Measurements from ENCODE around the gene AHDC1.

Gene AHDC1

DNA sequence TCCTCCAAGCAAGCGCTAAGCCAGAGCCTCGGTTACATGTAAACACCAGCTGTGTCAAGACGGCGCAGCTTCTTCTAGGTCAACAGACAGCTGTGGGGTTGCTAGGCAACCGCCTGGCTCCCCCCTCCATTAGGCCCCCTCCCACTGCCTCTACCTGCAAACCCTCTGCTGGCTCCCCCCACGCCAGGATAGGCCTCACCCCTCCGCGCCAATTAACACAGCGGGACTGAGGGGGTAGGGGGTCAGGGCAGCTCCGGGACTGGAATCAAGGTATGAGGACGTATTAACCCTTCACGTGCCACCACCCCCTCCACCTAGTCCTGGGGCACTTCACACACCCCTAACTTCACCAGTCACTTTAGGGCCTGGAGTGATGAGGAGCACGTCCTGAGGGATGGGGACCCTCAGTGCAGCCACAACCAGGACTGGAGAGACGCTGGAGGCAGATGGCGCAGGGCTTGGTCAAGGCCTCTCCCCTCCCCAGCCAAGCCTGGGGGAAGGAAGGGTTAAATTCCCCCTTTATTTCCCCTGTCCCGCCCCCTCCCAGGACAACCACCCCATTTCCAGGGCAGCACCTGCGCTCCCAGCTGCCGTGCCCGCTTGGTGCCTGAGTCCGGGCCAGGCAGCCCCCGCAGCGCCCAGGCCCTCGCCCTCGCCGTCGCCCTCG is 76.6 kb downstream of the AHDC1 start:
- no peak for DNase-seq

DNA sequence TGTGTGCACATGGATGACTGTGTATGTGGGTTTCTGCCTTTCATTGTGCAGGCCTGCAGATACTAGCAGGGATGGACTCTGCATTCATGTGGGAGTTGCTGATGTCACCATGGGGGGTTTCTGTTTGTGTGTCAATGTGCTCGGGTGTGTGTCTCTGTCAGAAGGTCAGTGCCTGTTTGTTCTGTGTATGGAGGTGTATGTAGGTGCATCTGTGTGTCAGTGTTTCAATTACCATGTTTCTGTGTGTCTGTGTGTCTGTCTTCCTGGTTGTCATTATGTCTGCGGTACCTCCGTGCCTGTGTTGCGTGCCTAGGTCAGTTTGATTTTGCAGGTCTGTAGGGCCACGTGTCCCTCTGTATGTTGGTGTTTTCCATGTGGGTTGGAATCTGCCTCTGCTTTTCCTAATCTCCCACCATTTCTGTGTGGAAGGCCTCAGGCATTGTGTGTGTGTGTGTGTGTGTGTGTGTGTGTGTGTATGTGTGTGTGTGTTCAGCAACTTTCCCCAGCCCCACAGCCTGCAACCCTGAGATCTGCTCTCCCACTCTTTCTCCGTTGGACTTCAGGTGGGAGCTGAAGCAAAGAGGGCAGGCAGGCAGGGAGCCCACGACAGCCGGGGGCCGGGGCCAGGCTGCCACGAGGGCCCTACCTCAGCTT is 77.2 kb downstream of the AHDC1 start:
- no peak for DNase-seq

DNA sequence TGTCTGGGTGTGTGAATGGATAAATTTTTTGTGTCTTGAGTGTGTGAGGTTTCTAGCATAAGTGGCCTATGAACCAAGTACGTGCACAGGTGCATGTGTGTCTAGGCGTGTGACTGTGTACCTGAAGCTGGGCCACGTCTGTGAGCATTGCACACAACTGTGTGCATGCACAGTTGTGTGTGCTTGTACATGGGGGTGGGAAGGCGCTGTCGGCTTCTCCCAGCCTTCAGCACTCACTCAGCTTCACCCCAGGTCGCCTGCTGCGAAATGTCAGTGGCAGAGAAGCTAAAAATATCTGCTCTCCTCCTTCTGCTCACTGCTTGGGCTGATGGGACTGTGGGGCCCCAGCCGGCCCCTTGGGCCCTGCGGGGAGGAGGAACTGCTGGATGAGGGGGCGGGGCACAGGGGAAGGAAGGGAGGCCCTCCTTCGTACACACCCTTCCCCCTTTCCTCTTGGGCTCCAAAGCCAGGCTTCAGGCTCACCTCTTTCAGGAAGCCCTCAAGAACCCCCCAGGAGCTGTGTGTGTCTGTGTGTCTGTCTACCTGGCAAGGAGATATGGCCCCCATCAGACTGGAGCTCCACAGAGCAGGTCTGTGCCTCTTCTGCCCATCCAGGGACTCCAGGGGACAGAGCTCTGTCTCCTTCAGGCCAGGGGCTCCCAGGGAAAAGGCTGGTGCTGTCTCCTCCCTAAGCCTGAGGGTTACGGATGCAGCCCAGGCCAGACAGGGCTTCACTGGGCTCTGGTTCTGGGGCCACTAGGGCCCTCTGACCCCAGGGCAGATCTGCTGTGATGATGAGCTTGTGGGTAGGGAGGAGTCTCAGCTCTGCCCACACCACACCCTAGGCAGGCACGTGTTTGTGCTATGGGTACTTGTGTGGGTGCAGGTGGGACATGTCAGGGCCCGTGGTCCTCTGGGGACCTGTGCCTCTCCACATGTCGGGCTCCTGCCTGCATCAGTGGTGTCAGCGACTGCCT is 78.4 kb downstream of the AHDC1 start:
- DNase-seq = no peak

DNA sequence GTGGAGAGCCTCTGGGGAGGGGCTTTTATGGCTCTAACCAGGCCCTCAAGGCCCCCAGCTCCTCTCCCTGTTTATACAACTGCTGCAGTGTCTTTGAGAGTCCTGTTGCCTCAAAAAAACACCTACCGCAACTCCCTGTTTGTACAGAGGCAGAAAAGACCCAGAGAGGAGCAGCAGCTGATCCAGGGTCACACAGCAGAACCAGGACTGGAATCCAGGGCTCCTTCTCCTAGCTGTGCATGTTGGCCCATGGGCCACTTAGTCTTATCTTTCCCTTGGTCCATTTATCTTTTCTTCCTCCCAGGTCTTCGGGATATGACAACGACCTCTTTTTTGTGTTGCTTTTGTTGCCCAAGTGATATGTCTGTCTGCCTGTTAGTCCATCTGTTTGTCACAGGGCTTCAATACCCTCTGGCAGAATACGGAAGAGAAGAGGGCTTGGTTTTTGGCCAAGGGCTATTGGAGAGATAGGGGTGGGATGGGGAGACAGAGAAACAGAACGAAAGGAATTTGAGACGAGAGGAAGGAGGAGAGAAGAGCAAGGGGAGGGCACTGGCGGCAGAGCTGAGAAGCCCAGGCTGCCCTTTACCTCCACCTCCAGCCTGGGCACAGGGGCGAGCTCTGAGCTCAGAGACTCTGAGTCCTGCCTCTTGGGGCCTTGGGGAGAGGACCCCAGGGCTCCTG is 80.5 kb downstream of the AHDC1 start:
- no peak for DNase-seq

DNA sequence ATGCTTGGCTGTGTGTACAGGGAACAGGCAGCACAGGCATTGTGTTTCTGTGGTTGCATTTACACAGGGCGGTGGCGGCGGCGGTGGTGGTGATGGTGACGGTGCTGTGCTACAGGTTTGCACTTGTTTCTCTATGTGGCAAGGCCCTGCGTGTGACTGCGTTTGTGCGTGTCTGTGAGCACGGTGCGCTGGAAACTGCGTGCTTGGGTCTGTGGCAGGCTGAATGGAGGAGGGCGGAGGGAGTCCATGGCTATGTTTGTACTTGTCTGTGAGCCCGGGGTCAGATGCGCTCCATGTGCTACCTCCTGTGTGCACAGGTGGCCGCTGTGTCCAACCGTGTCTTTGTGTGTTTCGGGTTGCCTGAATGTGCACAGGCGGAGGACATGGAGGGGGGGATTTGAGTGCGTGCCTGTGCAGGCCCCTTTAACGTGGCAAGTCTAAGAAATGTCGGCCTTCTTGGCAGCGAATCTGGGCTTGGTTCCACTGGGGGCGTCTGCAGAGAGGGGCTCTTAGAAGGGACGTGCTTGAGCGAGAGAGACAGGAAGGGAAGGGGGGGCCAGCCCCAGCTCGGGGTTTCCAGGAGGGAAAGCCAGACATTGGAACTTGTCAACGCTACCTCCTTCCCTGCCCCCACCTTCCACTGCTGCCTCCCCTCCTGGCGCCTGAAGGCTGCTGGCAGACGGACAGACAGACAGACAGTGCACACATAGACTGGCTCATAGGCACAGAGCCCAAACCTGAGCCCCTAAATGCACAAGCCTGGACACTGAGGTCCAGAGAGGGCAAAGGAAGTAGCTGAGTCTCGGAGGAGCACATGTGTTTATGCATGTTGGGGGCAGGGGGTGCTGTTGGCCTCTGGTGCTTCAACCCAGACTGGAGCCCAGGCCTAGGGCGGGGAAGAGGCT is 81.3 kb downstream of the AHDC1 start:
- DNase-seq = peak; percentile 8

DNA sequence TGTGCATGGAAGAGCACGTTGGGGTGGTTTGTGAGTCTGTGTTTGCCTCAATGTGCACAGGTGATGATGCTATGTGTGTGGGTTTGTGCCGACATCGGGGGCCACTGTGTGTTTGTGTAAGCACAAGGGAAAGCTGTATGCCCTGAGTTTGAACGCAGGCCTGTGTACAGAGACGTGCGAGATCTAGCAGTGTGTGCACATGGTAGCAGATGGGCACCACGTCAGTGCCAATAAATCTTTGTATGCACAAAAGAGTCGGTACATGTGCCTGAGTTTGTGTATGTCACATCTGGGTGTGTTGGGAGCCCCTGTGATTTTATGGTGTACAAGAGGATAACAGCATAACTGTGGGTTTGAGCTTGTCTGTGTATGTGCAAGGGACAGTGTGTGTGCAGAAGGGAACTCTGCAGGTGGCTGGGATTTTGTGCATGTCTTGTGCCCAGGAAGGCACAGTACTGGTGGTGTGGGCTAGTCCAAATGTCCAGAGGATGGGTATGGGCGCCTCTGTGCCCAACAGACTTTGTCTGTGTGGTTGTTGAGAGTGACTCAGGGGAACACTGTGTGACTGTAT is 82.0 kb downstream of the AHDC1 start:
- no peak for DNase-seq

DNA sequence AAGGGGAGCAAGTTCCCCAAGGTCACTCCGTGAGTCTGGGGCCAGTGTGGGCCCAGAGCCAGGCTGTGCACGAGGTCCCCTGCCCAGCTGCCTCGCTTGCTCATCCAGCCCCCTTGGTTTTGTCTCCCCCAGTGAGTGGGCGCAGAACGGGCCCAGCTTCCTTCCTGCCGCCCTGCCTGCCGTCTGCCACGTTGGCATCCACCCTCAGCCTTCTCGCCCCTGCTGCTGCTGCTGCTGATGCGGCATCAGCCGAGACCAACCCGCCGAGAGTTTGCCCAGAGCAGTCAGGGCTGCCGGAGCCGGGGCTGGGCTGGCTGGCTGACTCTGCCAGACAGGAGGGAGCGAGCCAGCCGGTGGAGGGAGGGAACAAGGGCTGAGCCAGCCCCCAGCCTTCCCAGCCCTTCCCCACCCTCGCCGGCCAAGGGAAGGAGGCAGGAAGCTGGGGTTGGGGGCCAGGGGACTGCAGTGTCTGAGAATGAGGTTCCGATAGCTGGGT is 82.6 kb downstream of the AHDC1 start:
- no peak for DNase-seq

DNA sequence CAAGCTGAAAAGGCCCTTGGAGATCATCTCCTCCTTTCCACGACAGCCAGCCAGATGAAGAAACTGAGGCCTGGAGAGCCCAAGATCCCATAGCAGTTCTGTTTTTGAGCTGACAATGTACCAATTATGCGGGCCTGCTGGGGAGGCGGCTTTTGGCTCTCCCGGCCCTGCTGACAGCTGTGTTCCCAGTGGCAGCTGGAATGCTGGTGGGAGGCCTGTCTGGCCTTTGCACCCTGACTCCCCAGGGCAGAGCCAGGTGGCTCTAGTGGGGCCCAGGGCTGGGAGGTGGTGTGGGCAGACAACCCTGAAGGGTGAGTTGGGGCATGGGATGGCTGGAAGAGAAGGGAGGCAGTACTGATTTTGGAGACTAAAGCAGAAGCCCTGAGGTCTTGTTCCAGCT is 83.3 kb downstream of the AHDC1 start:
- DNase-seq = no peak

DNA sequence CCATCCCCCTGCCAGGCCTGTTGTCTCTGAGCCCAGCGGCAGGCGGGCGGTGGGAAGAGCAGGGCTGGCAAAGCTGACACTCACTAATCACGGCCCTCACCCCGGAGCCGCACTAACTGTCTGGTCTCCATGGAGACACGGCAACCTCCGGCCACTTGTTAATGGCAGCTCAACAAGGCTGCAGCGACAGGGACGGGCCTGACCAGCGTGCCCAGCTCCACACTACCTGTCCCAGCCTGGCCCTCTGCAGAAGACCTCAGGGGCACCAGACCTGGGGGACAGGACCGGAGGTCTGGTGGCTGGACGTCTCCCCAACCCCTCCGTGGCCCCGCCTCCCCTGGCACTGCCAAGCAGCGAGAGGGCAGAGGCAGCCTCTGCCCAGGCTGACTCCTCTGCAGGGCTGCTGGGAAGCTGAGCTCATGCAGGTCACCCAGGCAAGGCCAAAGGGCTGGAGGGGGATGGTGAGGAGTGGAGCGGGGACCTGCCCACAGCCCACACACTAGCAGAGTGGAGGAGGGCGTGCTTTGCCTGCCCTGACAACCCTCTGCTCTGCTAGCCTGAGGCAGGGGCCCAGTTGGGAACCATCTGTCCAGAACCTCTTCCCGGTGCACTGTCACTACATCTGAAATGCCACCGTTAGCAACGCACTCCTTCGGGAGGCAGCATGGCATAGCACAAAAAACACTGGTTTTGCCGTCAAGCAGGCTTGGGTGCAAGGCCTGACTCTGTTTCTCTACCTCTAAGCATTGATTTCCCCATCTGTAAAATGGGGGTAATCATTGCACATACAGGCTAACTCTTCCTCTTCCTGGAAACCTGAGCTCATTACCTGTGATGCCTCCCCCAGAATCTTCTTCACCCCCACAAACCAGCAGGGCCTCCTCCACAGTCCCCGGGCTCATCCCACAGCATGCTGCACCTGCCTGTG is 84.3 kb downstream of the AHDC1 start:
- no peak for DNase-seq

DNA sequence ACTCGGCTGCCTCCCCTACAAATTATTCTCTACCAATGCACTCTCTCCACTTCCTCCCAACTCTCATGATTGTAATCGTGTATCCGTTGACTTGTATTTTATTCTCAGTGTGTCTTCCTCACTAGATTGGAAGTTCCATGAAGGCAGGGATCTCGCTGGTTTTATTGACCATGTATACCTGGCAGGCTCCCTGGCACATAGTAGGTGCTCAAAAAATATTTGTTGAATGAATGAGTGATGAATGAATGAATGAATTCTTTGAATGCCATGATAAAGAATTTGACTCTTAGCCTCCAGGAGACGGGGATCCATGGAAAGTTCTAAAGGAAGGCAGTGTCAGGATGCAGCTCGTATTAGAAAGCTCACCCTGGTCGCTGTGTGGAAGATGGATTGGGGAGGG is 85.1 kb downstream of the AHDC1 start:
- DNase-seq = no peak

DNA sequence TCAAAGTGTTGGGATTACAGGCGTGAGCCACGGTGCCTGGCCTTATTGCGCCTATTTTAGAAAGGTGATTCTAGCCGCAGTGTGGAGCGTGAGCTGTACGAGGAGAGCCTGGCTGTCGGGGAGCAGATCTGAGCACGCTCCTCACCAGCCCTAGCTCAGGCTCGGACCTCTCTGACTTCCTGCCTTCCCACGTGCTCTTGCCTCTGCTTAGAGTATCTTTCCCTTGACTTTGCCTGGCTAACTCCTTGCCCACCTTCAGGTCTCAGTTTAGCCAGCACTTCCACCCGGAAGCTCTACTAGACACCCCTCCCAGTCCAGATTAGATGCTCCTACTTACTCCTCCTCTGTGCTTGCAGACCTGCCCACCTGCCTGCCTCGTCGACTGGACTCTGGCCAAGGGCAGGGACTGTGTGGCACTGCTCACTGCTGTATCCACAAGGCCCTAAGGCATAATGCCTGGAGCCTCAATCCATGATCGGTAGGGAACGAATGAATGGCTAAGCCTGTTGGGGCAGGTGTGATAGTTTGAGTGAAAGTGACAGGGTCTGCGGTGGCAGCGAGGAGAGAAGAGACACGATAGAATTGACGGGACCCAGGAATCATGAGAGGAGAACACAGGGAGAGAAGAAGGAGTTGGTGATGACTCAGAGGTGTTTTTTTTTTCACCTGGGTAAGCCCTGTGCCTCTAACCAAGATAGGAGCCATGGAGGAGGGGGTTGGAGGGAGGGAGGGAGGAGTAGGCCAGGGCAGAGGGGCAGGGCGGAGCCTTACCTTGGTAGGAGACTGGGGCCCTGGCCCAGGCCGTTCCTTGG is 85.8 kb downstream of the AHDC1 start:
- no peak for DNase-seq

DNA sequence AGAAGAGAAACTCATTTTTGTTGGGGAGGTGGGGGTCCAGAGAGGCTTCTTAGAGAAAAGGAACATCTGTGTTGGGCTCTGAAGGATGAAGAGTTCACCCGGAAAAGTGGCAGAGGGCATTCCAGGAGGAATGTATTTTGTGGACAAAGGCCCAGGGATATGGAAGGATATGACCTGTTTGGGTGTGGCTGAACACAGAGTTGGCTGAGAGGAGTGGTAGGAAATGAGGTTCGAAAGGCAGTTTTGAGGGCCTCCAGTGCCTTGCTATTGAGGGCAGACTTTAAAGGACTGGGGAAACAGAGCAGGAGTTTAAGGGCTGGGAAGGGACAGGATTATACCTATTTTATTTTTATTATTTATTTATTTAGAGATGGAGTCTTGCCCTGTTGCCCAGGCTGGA is 86.6 kb downstream of the AHDC1 start:
- no peak for DNase-seq

DNA sequence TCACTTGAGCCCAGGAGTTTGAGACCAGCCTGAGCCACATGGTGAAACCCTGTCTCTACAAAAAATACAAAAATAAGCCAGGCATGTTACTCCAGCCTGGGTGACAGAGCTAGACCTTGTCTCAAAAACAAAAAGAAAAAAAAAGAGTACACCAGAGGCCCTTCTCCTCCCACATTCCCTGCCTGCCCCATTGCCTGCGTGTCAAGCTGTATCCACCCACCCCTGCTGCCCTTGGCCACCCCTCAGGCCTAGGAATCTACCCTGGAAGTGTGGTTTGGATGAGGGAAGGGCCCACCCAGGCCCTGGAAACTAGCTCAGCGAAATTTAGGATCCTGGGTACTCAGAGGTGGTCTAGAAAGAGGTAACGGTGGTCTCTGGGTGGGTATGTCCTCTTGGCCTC is 88.3 kb downstream of the AHDC1 start:
- DNase-seq = no peak

DNA sequence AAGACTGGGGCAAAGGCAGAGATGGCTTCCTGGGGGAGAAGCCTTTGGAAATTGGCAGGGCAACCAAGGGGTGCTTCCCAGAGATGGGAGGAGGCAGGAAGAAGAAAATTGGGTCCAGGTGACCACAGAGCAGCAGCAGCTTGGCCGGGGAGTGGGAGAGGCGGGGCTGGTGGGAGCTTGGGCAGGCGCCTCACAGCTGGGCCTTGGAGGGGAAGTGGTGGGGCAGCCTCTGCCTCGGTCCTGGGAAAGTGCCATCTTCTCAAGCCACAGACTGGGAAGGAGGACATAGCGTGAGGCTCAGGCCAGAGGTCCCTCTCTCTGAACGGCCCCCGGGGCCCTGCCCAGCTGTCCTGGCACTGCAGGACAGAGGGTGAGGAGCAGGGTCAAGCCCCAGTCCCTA is 90.0 kb downstream of the AHDC1 start:
- no peak for DNase-seq

DNA sequence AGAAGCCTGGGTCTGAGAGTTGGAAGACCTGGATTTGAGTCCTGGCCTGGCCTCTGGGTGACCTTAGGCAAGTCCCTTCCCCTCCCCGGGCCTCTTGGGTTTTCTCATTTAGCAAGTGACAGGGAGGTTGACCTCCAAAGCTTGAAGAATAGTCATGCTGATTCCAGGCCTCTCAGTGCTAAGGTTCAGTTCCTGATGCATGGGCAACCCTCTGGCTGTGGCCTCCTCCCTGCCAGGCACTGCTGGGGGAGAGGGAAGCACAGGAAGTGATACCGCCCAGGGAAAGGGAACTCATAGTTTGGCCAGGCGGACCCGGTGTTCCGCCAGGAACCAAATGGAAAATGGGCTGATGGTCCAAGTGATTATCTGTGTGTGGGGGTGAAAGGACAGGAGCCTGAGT is 90.4 kb downstream of the AHDC1 start:
- DNase-seq = no peak

DNA sequence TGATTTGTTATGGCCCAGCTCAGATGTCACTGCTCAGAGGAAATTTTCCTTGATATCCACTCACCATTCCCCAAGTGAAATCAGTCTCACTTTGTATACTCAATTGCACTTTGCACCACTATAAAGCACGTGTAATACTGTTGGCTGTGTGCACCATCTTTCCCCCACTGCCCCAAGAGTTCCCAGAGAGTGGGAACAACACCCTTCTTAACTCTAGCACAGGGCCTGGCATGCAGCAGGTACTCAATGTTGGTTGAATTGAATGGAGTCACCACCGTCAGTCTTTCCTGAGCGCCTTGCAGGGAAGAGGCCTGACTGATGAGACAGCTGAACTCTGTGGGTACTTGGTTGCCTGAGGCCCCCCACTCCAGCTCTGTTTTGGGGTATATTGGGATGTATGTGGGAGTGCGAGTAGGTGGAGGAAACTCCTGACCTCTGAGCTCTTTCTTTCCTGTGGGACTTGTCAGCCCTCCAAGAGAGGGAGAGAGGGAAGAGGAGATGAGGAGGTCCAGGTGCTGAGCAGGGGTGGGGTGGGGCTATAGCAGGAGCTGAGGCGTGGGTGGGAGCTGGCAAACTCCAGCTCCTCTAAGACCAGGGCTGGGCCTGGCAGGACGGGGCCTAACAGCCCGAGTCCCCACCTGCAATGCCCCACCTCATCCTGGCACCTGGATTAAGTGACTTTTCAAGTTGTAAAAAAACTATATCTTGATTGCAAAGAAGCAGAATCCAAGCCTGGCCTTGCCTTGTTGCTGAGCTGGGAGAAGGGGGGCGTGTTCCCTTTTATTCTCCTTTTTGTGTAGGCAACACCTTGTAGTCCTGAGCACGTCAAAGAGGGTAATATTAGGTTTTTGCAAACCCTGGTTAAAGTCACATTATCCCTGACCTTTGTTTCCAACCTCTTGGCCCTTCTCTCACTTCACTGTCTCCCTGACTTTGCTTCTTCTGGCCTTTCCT is 94.5 kb downstream of the AHDC1 start:
- no peak for DNase-seq

DNA sequence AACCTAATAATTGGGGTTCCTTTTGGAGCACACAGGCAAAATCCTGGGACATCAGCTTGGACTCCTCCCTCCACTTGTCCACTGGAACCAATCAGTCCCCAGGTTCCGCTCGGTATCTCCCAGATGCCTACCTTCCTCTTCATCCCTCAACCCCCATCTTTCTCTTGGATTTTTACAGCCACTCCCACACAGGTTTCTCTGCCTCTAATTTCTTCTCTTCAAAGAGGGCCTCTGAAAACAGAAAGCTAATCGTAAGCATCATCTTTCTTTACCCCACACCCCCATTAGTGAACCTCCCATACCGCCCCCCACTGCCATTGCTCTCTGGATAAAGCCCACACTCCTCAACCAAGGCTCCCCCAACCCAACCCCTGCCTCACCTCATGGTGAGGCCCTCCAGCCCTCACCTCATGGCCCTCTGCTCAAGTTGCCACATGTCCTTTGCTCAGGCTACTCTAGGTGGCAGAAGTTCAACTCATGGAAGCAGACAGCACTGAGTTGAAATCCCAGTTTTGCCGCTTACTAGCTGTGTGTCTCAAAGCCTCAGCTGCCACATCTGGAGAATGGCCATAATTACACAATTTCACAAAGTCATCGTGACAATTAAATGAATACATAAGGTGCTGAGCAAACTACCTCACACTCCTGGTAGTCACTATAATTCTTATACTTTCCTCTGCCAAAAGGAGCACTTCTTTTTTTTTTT is 95.8 kb downstream of the AHDC1 start:
- no peak for DNase-seq

DNA sequence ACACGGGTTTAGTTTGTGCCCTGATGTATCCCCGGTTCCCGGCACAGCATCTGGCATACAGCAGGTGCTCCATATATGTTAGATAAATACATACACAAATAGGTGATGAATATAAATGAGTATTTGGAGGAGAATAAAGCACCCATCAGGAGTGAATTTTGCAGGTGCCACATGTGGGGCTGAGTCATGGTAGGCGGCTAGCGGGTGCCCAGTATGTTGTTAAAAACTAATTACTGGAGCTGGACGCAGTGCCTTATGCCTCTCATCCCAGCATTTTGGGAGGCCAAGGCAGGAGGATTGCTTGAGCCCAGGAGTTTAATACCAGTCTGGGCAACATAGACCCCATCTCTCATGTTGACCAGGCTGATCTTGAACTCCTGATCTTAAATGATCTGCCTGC is 97.2 kb downstream of the AHDC1 start:
- DNase-seq = no peak

Measured in NK-92 treated with Interleukin-12 subunit alpha and Interleukin-12 subunit beta, amount 100 ng/mL, for 24 hours (cell line).